Measurements from ENCODE around the gene CPLX1.
"Not testable (repeated sequence)": the region's sequence is repeated elsewhere in the genome, so short reads cannot be mapped to it uniquely, and the experiment has no call there.

CPLX1 gene

DNA sequence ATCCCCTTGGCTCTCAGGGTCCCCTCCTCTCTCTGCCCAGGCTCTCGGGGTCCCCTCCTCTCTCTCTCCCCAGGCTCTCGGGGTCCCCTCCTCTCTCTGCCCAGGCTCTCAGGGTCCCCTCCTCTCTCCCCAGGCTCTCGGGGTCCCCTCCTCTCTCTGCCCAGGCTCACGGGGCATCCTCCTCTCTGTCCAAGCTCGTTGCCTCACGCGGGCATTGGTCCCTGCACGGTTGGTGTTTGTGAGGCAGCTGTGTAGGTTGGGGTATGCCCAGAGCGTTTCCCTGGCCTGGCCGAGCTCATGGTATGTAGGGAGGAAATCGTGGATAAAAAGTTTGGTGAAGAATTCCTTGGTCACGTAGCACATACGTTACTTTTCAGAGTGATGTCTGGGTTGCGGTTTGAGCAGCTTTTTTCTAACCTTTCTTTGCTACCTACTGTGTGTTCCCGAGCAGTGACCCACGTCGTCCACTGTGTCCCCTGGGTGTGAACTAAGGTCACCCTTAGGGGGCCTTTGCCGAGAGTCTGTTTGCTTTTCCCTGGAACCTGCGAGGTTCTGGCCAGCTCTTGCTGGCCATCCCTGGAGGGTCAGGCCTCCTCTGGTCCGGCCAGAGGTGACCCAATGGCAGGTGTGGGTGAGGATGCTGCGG lies 83.7 kb downstream of the CPLX1 start:
- DNase-seq (ENCODE audit: extremely low spot score): no peak
- ChIA-PET POLR2A (interaction anchor here (1.6 kb wide), 1 partner anchor 245 kb away, joined by 7 read pairs; the partner anchor contains the start of gene IDUA), CTCF (interaction anchor here (0.5 to 2.0 kb wide), 7 partner anchors 8 to 245 kb away, joined by 3 to 9 read pairs (median 5); partner anchors contain the start of gene IDUA)
- no peak for TF ChIP-seq ARNT (IDR thresholded peaks at IDR 0.05)
- TF ChIP-seq LEF1 (IDR thresholded peaks at IDR 0.05; ENCODE audit: borderline replicate concordance): no peak
- no peak for TF ChIP-seq TARDBP (IDR thresholded peaks at IDR 0.05)
- TF ChIP-seq CTBP1 (IDR thresholded peaks at IDR 0.05; ENCODE audit: borderline replicate concordance): no peak
- no peak for TF ChIP-seq ZNF384 (IDR thresholded peaks at IDR 0.05)
- no peak for TF ChIP-seq SP1 (IDR thresholded peaks at IDR 0.05)
- no peak for TF ChIP-seq ELF4 (IDR thresholded peaks at IDR 0.05)
- no peak for TF ChIP-seq FOXK2 (IDR thresholded peaks at IDR 0.05)
- TF ChIP-seq FOXA1 (IDR thresholded peaks at IDR 0.05): no peak
- TF ChIP-seq NFRKB (IDR thresholded peaks at IDR 0.05): no peak
- no peak for TF ChIP-seq FOXM1 (IDR thresholded peaks at IDR 0.05; ENCODE audit: borderline replicate concordance)
- TF ChIP-seq L3MBTL2 (conservative IDR thresholded peaks at IDR 0.05): no peak
- no peak for TF ChIP-seq BHLHE40 (IDR thresholded peaks at IDR 0.05; ENCODE audit: borderline replicate concordance)
- TF ChIP-seq, protein P1, sequence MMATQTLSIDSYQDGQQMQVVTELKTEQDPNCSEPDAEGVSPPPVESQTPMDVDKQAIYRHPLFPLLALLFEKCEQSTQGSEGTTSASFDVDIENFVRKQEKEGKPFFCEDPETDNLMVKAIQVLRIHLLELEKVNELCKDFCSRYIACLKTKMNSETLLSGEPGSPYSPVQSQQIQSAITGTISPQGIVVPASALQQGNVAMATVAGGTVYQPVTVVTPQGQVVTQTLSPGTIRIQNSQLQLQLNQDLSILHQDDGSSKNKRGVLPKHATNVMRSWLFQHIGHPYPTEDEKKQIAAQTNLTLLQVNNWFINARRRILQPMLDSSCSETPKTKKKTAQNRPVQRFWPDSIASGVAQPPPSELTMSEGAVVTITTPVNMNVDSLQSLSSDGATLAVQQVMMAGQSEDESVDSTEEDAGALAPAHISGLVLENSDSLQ (IDR thresholded peaks at IDR 0.05): no peak
- TF ChIP-seq SUZ12 (IDR thresholded peaks at IDR 0.05): no peak
- TF ChIP-seq HDGF (IDR thresholded peaks at IDR 0.05; ENCODE audit: borderline replicate concordance): no peak

DNA sequence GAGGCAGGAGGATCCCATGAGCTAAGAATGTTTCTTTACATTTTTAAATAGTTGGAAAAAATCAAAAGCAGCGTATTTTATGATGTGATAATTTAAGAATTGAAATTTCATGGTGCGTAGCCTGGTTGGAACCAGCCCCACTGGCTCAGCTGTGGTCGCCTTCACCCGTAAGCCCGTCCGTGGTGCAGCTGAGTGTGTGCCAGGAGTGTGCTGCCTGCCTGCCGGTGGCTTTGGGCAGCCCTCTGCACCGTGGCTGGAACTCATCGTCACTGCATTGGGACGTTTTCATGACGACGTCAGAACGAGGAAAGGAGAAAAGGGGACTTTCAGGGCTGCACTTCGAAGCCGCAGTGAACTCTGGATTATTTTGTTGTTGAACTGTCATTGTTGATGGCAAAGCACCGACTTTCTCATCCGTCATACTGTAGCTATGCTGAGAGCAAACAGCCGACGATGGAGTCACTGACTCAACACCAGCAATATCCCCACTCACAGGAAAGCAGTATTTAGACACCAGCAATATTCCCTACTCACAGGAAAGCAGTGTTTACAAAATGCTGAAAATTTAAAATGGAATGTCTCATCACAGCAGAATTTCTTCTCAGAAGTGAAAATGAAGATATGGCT lies 85.2 kb downstream of the CPLX1 start:
- TF ChIP-seq L3MBTL2 (conservative IDR thresholded peaks at IDR 0.05) (no peak), FOXA1 (IDR thresholded peaks at IDR 0.05) (no peak), BHLHE40 (IDR thresholded peaks at IDR 0.05; ENCODE audit: borderline replicate concordance) (no peak), SP1 (IDR thresholded peaks at IDR 0.05) (no peak), NFRKB (IDR thresholded peaks at IDR 0.05) (no peak), HDGF (IDR thresholded peaks at IDR 0.05; ENCODE audit: borderline replicate concordance) (no peak), SUZ12 (IDR thresholded peaks at IDR 0.05) (no peak), ZNF384 (IDR thresholded peaks at IDR 0.05) (no peak), ARNT (IDR thresholded peaks at IDR 0.05) (no peak), TARDBP (IDR thresholded peaks at IDR 0.05) (no peak)
- TF ChIP-seq, protein P1 (IDR thresholded peaks at IDR 0.05): no peak
- POLR2A ChIA-PET: no interaction called here
- CTCF ChIA-PET: interaction anchor here (0.6 to 0.7 kb wide), 2 partner anchors 21 to 35 kb away, joined by 3 read pairs; no protein-coding TSS in a partner anchor
- DNase-seq (ENCODE audit: extremely low spot score): no peak

DNA sequence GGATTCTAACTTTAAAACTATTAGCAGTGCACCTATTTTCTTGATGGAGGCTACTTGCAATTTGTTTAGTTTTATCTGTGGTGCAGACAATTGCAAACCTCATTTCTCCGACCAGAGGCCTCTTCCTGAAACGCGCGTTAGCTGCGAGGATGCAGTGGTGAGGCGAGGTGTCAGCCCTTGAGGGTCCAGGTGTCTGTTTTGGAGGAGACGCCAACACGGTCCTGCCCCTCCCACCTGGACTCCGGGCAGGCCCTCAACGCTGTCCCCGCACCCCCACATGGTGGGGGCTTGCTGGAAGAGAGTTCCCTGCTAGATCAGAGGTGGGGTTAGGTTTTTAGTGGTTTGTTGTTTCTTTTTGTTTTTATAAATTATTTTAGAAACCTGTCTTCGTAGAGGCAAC lies 85.9 kb downstream of the CPLX1 start:
- no peak for TF ChIP-seq FOXM1 (IDR thresholded peaks at IDR 0.05; ENCODE audit: borderline replicate concordance)
- TF ChIP-seq FOXA1 (IDR thresholded peaks at IDR 0.05): no peak
- TF ChIP-seq SP1 (IDR thresholded peaks at IDR 0.05): no peak
- no peak for TF ChIP-seq HDGF (IDR thresholded peaks at IDR 0.05; ENCODE audit: borderline replicate concordance)
- no peak for TF ChIP-seq BHLHE40 (IDR thresholded peaks at IDR 0.05; ENCODE audit: borderline replicate concordance)
- no peak for TF ChIP-seq CTBP1 (IDR thresholded peaks at IDR 0.05; ENCODE audit: borderline replicate concordance)
- ChIA-PET CTCF (no interaction called here), POLR2A (no interaction called here)
- no peak for DNase-seq (ENCODE audit: extremely low spot score)

DNA sequence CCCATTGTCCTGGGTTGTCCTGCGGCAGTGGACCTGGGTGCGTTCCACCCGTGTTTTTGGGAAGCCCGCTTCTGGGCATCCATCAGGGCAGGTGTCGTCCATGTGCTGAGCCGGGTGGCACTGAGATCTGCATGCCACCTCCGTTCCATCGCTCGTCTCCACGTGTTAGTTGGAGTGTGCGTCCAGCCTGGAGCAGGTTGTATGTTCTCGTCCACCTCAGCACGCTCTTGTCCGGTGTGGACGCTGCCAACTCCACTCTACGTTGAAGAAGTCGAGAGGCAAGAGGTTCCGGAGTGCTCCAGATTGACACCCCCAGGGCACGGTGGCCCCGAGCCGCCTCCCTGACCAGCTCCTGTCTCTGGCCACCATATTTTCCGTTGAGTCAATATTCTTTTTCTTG lies 86.4 kb downstream of the CPLX1 start:
- ChIA-PET CTCF (no interaction called here), POLR2A (no interaction called here)
- TF ChIP-seq FOXM1 (IDR thresholded peaks at IDR 0.05; ENCODE audit: borderline replicate concordance): no peak
- no peak for TF ChIP-seq ZNF384 (IDR thresholded peaks at IDR 0.05)
- no peak for TF ChIP-seq TARDBP (IDR thresholded peaks at IDR 0.05)
- no peak for TF ChIP-seq FOXK2 (IDR thresholded peaks at IDR 0.05)
- TF ChIP-seq SP1 (IDR thresholded peaks at IDR 0.05): no peak
- no peak for TF ChIP-seq L3MBTL2 (conservative IDR thresholded peaks at IDR 0.05)
- TF ChIP-seq NFRKB (IDR thresholded peaks at IDR 0.05): no peak
- TF ChIP-seq BHLHE40 (IDR thresholded peaks at IDR 0.05; ENCODE audit: borderline replicate concordance): no peak
- no peak for TF ChIP-seq CTBP1 (IDR thresholded peaks at IDR 0.05; ENCODE audit: borderline replicate concordance)
- no peak for TF ChIP-seq ARNT (IDR thresholded peaks at IDR 0.05)
- no peak for TF ChIP-seq FOXA1 (IDR thresholded peaks at IDR 0.05)
- TF ChIP-seq, protein P1 (IDR thresholded peaks at IDR 0.05): no peak
- TF ChIP-seq HDGF (IDR thresholded peaks at IDR 0.05; ENCODE audit: borderline replicate concordance): no peak
- TF ChIP-seq SUZ12 (IDR thresholded peaks at IDR 0.05): no peak
- no peak for DNase-seq (ENCODE audit: extremely low spot score)

DNA sequence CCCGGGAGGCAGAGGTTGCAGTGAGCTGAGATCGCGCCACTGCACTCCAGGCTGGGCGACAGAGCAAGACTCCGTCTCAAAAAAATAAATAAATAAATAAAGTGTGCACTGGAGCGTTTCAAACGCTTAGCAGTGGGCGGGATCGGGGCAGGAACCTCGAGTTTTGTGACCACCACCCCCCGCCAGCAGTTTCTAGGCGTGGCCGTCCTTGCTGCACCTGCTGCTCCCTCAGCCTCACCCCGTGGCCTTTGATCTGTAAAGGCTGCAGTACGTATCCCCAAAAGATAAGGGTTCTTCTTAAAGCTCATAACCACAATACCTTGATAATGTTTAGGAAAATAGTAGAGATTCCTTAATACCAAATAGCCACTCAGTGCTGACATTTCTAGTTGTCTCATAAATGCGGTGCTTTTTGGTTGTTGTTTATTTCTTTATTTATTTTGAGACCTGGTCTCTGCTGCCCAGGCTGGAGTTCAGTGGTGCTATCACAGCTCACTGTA lies 87.1 kb downstream of the CPLX1 start:
- no peak for DNase-seq (ENCODE audit: extremely low spot score)
- ChIA-PET CTCF (no interaction called here), POLR2A (no interaction called here)
- no peak for TF ChIP-seq ARNT (IDR thresholded peaks at IDR 0.05)
- TF ChIP-seq HDGF (IDR thresholded peaks at IDR 0.05; ENCODE audit: borderline replicate concordance): no peak
- no peak for TF ChIP-seq NFRKB (IDR thresholded peaks at IDR 0.05)
- no peak for TF ChIP-seq CTBP1 (IDR thresholded peaks at IDR 0.05; ENCODE audit: borderline replicate concordance)
- no peak for TF ChIP-seq L3MBTL2 (conservative IDR thresholded peaks at IDR 0.05)
- no peak for TF ChIP-seq SUZ12 (IDR thresholded peaks at IDR 0.05)
- no peak for TF ChIP-seq FOXA1 (IDR thresholded peaks at IDR 0.05)
- TF ChIP-seq ELF4 (IDR thresholded peaks at IDR 0.05): no peak
- no peak for TF ChIP-seq TARDBP (IDR thresholded peaks at IDR 0.05)
- TF ChIP-seq SP1 (IDR thresholded peaks at IDR 0.05): no peak
- no peak for TF ChIP-seq LEF1 (IDR thresholded peaks at IDR 0.05; ENCODE audit: borderline replicate concordance)
- TF ChIP-seq FOXM1 (IDR thresholded peaks at IDR 0.05; ENCODE audit: borderline replicate concordance): no peak
- TF ChIP-seq ZNF384 (IDR thresholded peaks at IDR 0.05): no peak
- TF ChIP-seq, protein P1 (IDR thresholded peaks at IDR 0.05): no peak

DNA sequence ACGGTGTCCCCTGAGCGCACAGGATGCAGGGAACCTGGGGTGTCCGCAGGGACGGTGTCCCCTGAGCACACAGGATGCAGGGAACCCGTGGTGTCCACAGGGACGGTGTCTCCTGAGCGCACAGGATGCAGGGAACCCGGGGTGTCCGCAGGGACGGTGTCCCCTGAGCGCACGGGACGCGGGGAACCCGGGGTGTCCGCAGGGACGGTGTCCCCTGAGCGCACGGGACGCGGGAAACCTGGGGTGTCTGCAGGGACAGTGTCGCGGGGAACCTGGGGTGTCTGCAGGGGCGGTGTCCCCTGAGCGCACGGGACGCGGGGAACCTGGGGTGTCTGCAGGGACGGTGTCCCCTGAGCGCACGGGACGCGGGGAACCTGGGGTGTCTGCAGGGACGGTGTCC lies 89.4 kb downstream of the CPLX1 start:
- POLR2A ChIA-PET; DNase-seq (ENCODE audit: extremely low spot score); CTCF ChIA-PET: not testable (repeated sequence)

Measured in HEK293T (cell line).